Tibial nerve (tissue), 4 donors: Measurements from ENCODE around the gene STX18. TPM values are rescaled to one million over a fixed set of nuclear protein-coding genes. Genes with fewer than 3 reads are reported as not detected.

Source experiments
- DNase-seq, 2 donors: peaks; one replicate each; pipeline ENCODE4 v3.0.0-alpha.2; 2019; ENCODE audit warnings: low spot score in 2 of 2
- H3K27ac ChIP-seq, 4 donors: fragments of 200-600 bp; sonication (generic) in 3 of 4; one replicate each; pipeline ENCODE4 v1.5.1; 2017 to 2019; ENCODE audit warnings: mild to moderate bottlenecking in 1 of 4
- H3K27me3 ChIP-seq, 2 donors: fragments of 200-600 bp; sonication (generic) in 1 of 2; one replicate each; pipeline versions ENCODE4 v1.5.1 to v1.6.0; 2017 to 2019
- H3K36me3 ChIP-seq, 3 donors: fragments of 200-600 bp; sonication (generic); one replicate each; pipeline ENCODE4 v1.5.1; 2018 to 2019
- H3K4me1 ChIP-seq, 4 donors: fragments of 200-600 bp; sonication (generic) in 3 of 4; one replicate each; pipeline ENCODE4 v1.5.1; 2017 to 2019
- H3K4me3 ChIP-seq, 4 donors: fragments of 200-600 bp; sonication (generic) in 3 of 4; one replicate each; pipeline ENCODE4 v1.5.1; 2017 to 2019; ENCODE audit warnings: mild to moderate bottlenecking in 1 of 4, moderate library complexity in 1 of 4
- H3K9me3 ChIP-seq, 4 donors: fragments of 200-600 bp; sonication (generic) in 3 of 4; one replicate each; pipeline ENCODE4 v1.5.1; 2017 to 2019
- CTCF ChIP-seq, 5 experiments: fragments of 200-600 bp in 3 of 5; fragments of 450-650 bp in 2 of 5; sonication (generic) in 3 of 5; IDR thresholded peaks; one replicate each; pipeline ENCODE4 v1.5.1; 2016 to 2019; ENCODE audit warnings: antibody characterized with exemption in 5 of 5, mild to moderate bottlenecking in 3 of 5, moderate library complexity in 2 of 5
- EP300 ChIP-seq, 2 donors: sonication (generic); formaldehyde crosslinking; IDR thresholded peaks; one replicate each; pipeline ENCODE4 v1.6.1; 2017; ENCODE audit warnings: antibody characterized with exemption in 2 of 2, mild to moderate bottlenecking in 1 of 2
- POLR2A ChIP-seq, 2 donors: fragments of 450-650 bp; IDR thresholded peaks; one replicate each; pipeline ENCODE4 v1.6.1; 2017; ENCODE audit warnings: antibody characterized with exemption in 2 of 2, mild to moderate bottlenecking in 2 of 2, moderate library complexity in 2 of 2
- WGBS, 2 donors: methylation state at CpG; one replicate each; pipeline ENCODE4 v1.1.5; 2018; 5-methylcytosine and 5-hydroxymethylcytosine counted together
- total RNA-seq, 4 donors: library from RNA; depleted of rRNA; stranded (reverse); fragments of >200 nt; gene quantifications; one replicate each; pipeline ENCODE4 v1.1.0, GENCODE V29; 2016

The STX18 gene
- total RNA-seq, 4 donors from 2014 or later: 16.5 to 37.5 (median 21.4) TPM

DNA sequence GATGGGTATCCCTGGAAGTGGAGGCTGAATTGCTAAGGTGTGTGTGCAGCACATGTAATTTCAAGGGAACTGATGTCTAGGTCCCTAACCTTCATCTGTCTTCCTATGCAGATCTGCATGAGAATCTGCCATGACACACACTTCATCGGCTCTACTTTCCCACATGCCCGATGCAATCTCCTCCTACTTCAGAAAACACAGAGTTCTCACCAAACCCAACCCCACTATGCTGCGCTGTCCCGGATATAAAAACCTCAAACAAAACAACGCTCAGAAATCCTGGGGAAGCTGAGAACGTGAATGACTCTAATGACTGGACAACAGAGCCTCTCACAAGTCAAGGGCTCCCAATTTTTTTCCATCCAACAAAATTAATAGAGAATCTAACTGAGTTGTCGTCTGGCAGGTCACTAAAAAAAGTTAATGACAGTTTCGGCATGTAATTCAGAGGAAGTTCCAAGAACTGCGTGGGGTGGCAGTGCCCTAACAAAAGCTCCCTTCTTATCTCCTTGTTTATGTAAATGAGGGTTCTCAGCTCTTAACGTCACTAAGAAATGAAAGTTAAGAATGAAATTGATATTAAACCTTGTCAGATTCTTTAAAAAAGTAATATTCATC lies 39.0 kb downstream of the STX18 start:
- no peaks in the 10 kb centered on the region for H3K27me3 ChIP-seq
- peak overlapping the region in 1 of 4 donors; percentile 39 for H3K27ac ChIP-seq
- H3K4me1 ChIP-seq: peaks cover 0 to 24% (median 2%) of the 10 kb centered on the region in 4 donors
- H3K4me3 ChIP-seq: peak overlapping the region in 2 of 4 donors; percentile 6 to 14
- TF ChIP-seq POLR2A (IDR thresholded peaks at IDR 0.05): no peak
- no peak for TF ChIP-seq CTCF (IDR thresholded peaks at IDR 0.05)
- TF ChIP-seq EP300 (IDR thresholded peaks at IDR 0.05): no peak
- no peak for DNase-seq
- H3K9me3 ChIP-seq: no peaks in the 10 kb centered on the region
- no peaks in the 10 kb centered on the region for H3K36me3 ChIP-seq
- WGBS, 2 donors: 36 to 55% methylated on average over 10 of the region's 10 CpGs

DNA sequence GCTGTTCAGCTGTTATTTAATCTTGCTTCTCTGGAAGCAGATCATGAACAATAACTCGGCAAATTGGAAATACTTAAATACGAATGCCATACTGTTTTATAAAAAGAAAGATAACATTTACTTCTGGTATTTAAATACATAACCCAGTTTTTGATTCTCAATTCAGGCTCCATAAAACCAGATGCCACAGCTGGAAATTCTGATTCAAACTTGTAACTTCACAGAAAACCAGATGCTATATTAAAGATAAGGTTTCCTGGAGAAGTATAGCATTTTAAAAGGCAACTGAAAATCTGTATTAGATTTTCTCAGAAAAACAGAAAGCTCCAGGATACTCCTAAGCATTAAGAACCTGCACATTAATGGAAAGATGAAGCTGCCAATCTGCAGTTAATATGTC lies 40.2 kb downstream of the STX18 start:
- H3K9me3 ChIP-seq: no peaks in the 10 kb centered on the region
- H3K27me3 ChIP-seq: no peaks in the 10 kb centered on the region
- 91 to 92% methylated on average over 2 of the region's 2 CpGs for WGBS, 2 donors
- no peak for DNase-seq
- H3K4me3 ChIP-seq: no peak overlapping the region
- H3K4me1 ChIP-seq: peaks cover 0 to 36% (median 5%) of the 10 kb centered on the region in 4 donors
- no peaks in the 10 kb centered on the region for H3K36me3 ChIP-seq
- H3K27ac ChIP-seq: no peak overlapping the region
- no peak for TF ChIP-seq CTCF (IDR thresholded peaks at IDR 0.05)

DNA sequence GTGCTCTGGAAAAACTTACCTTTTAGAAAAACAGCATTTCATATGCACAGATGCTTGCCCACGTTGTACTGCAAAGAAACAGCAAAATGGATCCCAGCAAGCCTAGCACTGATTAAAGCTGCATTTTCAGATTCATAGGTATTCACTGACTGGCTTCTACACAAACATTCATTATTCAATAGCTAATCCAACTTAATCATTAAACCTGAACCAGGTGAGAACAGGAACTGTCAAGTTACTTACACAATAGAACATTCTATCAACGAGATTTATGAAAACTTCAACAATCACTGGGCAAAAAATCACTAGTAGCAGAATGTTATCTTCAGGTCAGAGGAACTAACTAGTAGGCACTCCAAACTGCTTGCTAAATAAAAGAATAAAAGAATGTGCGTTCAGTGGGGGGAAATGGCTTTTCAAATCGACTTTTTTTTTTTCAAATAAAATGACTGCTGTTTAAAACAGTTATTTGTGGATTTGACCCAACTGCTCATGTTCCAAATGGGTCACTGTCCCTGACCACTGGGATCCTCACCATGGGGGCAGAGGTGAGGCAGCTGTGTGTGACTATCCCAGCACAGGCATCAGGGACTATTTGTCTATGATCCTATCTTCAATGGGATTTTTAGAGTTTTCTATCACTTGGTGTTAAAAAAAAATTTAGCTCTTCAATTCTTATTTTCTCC lies 42.3 kb downstream of the STX18 start:
- no peak overlapping the region for H3K27ac ChIP-seq
- no peak for TF ChIP-seq CTCF (IDR thresholded peaks at IDR 0.05)
- no peak for TF ChIP-seq EP300 (IDR thresholded peaks at IDR 0.05)
- TF ChIP-seq POLR2A (IDR thresholded peaks at IDR 0.05): no peak
- peaks cover 0 to 41% (median 5%) of the 10 kb centered on the region in 4 donors for H3K4me1 ChIP-seq
- H3K27me3 ChIP-seq: no peaks in the 10 kb centered on the region
- H3K4me3 ChIP-seq: no peak overlapping the region
- WGBS, 2 donors: 56 to 69% methylated on average over 4 of the region's 4 CpGs
- no peaks in the 10 kb centered on the region for H3K9me3 ChIP-seq
- no peaks in the 10 kb centered on the region for H3K36me3 ChIP-seq
- no peak for DNase-seq

DNA sequence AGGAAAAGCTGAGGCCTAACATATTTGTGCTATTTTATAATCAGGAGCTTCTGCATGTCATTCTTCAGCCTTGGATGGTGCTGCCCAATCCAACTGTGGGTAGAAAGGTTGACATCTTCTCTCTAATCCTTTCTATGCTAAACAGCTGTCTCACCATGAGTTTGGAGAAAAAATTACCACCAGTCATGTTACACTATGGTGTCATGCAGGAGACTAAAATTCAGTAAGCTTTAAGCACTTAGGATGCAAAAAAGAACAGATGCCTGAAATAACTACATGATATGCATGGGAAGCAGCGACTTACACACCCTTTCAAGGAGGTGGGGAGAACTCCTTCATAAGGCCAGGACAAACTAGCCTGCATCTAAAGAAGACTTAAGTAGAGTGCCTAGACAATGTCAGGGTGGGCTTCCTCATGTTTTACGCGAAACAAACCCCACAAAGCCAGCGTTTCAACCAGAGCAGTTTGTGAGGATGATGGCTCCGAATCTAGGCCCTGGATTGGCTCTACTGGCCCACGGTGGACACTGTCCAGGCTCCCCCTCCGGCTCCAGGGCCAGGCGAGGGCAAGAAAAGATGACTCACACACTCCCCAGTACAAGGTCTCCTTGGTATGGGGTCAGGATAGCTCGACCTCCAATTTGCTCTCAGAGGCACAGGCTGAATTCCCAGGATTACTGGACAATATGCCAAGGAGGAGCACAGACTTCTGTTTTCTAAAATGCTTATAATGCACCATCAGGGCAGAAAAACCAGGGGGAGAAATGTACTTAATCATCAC lies 45.1 kb downstream of the STX18 start:
- peak overlapping the region in 1 of 4 donors; percentile 28 for H3K27ac ChIP-seq
- H3K27me3 ChIP-seq: no peaks in the 10 kb centered on the region
- TF ChIP-seq CTCF (IDR thresholded peaks at IDR 0.05): no peak
- no peak for TF ChIP-seq POLR2A (IDR thresholded peaks at IDR 0.05)
- TF ChIP-seq EP300 (IDR thresholded peaks at IDR 0.05): no peak
- 47 to 54% methylated on average over 6 to 9 of the region's 9 CpGs for WGBS, 2 donors
- no peak for DNase-seq
- peaks cover 0 to 42% (median 5%) of the 10 kb centered on the region in 4 donors for H3K4me1 ChIP-seq
- H3K9me3 ChIP-seq: no peaks in the 10 kb centered on the region
- H3K4me3 ChIP-seq: no peak overlapping the region
- no peaks in the 10 kb centered on the region for H3K36me3 ChIP-seq

DNA sequence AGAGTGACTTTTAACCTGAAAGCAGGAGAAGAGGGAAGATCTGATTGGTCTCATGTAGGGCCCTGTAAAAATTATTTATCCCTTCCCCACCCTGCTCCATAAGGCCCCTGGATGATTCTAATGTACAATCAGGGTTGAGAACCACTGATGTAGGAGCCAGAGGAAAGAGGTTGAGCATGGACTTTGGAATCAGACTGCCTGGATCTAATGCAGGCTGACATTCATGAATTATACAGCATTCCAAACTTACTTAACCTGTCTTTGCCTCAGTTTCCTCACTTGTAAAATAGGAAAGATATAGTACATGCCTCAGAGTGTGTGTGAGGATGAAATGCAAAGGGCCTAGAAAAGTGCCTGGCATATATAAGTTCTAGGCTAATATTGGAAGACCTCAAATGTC lies 47.0 kb downstream of the STX18 start:
- no peak for TF ChIP-seq CTCF (IDR thresholded peaks at IDR 0.05)
- no peak for TF ChIP-seq POLR2A (IDR thresholded peaks at IDR 0.05)
- no peak for TF ChIP-seq EP300 (IDR thresholded peaks at IDR 0.05)

More for the DNA sequence above, 47.0 kb downstream of the STX18 start:
- DNase-seq: no peak
- Histone ChIP-seq H3K27ac (no peak overlapping the region), H3K36me3 (no peaks in the 10 kb centered on the region), H3K4me1 (peaks cover 0 to 42% (median 5%) of the 10 kb centered on the region in 4 donors), H3K9me3 (no peaks in the 10 kb centered on the region), H3K4me3 (no peak overlapping the region), H3K27me3 (no peaks in the 10 kb centered on the region)
